Measurements from ENCODE around the gene NPLOC4. TPM values are rescaled to one million over a fixed set of nuclear protein-coding genes. Genes with fewer than 3 reads are reported as not detected.

NPLOC4 gene
- total and polyA plus RNA-seq, 2 of the 13 experiments (the other 11 are each of a cell fraction or from before 2014, with no cell fraction given), result 57.0 to 97.0 TPM

DNA sequence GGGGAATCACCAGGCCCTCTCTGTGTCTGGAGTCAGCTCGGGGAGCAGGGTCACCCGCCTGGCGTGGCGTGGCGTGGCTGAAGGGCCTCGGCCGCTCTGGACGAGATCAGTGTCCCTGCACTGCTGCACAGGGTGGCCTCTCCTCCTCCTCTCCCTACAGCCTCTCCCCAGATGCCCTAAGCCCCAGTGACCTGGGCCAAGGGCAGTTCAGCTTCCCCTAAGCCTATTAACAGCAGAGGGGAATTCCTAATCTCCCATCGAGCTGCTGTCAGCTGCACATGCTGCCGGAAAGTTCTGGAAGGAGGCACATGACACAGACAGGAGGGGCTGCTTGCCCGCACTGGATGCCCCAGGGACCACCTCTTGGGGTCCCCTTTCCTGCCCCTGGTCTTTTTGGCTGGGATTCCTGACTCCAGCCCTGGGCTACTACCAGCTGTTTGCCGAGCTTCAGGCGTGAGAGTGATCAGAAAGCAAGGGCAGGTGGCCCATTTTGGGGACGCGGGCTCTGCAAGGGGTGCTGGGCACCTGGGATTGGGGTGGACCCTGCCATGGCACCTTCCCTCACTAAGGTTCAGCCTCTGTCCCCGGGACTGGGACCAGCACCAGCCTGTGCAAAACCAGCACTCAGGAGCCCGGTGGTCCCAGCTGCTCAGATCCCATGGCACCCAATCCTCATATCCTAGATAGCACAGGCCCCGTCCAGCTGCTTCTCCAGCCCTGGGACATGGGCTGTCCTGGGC is 18.6 kb upstream of the NPLOC4 start (continued):
- TF ChIP-seq, protein P1, sequence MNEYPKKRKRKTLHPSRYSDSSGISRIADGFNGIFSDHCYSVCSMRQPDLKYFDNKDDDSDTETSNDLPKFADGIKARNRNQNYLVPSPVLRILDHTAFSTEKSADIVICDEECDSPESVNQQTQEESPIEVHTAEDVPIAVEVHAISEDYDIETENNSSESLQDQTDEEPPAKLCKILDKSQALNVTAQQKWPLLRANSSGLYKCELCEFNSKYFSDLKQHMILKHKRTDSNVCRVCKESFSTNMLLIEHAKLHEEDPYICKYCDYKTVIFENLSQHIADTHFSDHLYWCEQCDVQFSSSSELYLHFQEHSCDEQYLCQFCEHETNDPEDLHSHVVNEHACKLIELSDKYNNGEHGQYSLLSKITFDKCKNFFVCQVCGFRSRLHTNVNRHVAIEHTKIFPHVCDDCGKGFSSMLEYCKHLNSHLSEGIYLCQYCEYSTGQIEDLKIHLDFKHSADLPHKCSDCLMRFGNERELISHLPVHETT (CRISPR knock-in tag; conservative IDR thresholded peaks at IDR 0.05), result no peak
- TF ChIP-seq YEATS2 (CRISPR knock-in tag; IDR thresholded peaks at IDR 0.05; ENCODE audit: borderline replicate concordance), result peak; percentile 51; the same call in 1 of the 2 replicates
- TF ChIP-seq, protein P2, sequence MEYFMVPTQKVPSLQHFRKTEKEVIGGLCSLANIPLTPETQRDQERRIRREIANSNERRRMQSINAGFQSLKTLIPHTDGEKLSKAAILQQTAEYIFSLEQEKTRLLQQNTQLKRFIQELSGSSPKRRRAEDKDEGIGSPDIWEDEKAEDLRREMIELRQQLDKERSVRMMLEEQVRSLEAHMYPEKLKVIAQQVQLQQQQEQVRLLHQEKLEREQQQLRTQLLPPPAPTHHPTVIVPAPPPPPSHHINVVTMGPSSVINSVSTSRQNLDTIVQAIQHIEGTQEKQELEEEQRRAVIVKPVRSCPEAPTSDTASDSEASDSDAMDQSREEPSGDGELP (IDR thresholded peaks at IDR 0.05; ENCODE audit: borderline replicate concordance, low read depth), result no peak
- no peak for TF ChIP-seq CREB1 (IDR thresholded peaks at IDR 0.05)
- no peak for TF ChIP-seq CREB1 (CRISPR knock-in tag; IDR thresholded peaks at IDR 0.05)
- TF ChIP-seq, protein P3, sequence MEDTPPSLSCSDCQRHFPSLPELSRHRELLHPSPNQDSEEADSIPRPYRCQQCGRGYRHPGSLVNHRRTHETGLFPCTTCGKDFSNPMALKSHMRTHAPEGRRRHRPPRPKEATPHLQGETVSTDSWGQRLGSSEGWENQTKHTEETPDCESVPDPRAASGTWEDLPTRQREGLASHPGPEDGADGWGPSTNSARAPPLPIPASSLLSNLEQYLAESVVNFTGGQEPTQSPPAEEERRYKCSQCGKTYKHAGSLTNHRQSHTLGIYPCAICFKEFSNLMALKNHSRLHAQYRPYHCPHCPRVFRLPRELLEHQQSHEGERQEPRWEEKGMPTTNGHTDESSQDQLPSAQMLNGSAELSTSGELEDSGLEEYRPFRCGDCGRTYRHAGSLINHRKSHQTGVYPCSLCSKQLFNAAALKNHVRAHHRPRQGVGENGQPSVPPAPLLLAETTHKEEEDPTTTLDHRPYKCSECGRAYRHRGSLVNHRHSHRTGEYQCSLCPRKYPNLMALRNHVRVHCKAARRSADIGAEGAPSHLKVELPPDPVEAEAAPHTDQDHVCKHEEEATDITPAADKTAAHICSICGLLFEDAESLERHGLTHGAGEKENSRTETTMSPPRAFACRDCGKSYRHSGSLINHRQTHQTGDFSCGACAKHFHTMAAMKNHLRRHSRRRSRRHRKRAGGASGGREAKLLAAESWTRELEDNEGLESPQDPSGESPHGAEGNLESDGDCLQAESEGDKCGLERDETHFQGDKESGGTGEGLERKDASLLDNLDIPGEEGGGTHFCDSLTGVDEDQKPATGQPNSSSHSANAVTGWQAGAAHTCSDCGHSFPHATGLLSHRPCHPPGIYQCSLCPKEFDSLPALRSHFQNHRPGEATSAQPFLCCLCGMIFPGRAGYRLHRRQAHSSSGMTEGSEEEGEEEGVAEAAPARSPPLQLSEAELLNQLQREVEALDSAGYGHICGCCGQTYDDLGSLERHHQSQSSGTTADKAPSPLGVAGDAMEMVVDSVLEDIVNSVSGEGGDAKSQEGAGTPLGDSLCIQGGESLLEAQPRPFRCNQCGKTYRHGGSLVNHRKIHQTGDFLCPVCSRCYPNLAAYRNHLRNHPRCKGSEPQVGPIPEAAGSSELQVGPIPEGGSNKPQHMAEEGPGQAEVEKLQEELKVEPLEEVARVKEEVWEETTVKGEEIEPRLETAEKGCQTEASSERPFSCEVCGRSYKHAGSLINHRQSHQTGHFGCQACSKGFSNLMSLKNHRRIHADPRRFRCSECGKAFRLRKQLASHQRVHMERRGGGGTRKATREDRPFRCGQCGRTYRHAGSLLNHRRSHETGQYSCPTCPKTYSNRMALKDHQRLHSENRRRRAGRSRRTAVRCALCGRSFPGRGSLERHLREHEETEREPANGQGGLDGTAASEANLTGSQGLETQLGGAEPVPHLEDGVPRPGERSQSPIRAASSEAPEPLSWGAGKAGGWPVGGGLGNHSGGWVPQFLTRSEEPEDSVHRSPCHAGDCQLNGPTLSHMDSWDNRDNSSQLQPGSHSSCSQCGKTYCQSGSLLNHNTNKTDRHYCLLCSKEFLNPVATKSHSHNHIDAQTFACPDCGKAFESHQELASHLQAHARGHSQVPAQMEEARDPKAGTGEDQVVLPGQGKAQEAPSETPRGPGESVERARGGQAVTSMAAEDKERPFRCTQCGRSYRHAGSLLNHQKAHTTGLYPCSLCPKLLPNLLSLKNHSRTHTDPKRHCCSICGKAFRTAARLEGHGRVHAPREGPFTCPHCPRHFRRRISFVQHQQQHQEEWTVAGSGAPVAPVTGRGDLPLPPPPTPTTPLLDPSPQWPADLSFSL (CRISPR knock-in tag; IDR thresholded peaks at IDR 0.05), result no peak
- TF ChIP-seq, protein P4, sequence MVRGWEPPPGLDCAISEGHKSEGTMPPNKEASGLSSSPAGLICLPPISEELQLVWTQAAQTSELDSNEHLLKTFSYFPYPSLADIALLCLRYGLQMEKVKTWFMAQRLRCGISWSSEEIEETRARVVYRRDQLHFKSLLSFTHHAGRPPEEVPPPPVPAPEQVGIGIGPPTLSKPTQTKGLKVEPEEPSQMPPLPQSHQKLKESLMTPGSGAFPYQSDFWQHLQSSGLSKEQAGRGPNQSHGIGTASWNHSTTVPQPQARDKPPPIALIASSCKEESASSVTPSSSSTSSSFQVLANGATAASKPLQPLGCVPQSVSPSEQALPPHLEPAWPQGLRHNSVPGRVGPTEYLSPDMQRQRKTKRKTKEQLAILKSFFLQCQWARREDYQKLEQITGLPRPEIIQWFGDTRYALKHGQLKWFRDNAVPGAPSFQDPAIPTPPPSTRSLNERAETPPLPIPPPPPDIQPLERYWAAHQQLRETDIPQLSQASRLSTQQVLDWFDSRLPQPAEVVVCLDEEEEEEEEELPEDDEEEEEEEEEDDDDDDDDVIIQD (CRISPR knock-in tag; IDR thresholded peaks at IDR 0.05; ENCODE audit: low read depth), result no peak
- peak; percentile 86 for TF ChIP-seq SALL1 (CRISPR knock-in tag; IDR thresholded peaks at IDR 0.05)
- no peak for TF ChIP-seq KLF6 (CRISPR knock-in tag; IDR thresholded peaks at IDR 0.05)
- TF ChIP-seq, protein P5, sequence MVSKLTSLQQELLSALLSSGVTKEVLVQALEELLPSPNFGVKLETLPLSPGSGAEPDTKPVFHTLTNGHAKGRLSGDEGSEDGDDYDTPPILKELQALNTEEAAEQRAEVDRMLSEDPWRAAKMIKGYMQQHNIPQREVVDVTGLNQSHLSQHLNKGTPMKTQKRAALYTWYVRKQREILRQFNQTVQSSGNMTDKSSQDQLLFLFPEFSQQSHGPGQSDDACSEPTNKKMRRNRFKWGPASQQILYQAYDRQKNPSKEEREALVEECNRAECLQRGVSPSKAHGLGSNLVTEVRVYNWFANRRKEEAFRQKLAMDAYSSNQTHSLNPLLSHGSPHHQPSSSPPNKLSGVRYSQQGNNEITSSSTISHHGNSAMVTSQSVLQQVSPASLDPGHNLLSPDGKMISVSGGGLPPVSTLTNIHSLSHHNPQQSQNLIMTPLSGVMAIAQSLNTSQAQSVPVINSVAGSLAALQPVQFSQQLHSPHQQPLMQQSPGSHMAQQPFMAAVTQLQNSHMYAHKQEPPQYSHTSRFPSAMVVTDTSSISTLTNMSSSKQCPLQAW (CRISPR knock-in tag; IDR thresholded peaks at IDR 0.05), result peak; percentile 57; the same call in 1 of the 2 replicates
- no peak for TF ChIP-seq ADNP (CRISPR knock-in tag; IDR thresholded peaks at IDR 0.05)
- TF ChIP-seq ARNTL (CRISPR knock-in tag; IDR thresholded peaks at IDR 0.05), result 0 out of 2 replicates have a peak, but pooled peaks have one; percentile 25
- TF ChIP-seq RFXANK (CRISPR knock-in tag; IDR thresholded peaks at IDR 0.05), result no peak

Measured in HepG2 (cell line).